Camera-type eye (tissue), 1 donor: ENCODE results near the gene ZNF823. TPM values are rescaled to one million over a fixed set of nuclear protein-coding genes. Genes with fewer than 3 reads are reported as not detected.

Experiments used
- total RNA-seq: library from RNA; depleted of rRNA; stranded (reverse); fragments of >200 nt; gene quantifications from one replicate; pipeline ENCODE4 v1.2.3, GENCODE V29; 2014

The ZNF823 gene
- total RNA-seq, result 16.1 TPM

DNA sequence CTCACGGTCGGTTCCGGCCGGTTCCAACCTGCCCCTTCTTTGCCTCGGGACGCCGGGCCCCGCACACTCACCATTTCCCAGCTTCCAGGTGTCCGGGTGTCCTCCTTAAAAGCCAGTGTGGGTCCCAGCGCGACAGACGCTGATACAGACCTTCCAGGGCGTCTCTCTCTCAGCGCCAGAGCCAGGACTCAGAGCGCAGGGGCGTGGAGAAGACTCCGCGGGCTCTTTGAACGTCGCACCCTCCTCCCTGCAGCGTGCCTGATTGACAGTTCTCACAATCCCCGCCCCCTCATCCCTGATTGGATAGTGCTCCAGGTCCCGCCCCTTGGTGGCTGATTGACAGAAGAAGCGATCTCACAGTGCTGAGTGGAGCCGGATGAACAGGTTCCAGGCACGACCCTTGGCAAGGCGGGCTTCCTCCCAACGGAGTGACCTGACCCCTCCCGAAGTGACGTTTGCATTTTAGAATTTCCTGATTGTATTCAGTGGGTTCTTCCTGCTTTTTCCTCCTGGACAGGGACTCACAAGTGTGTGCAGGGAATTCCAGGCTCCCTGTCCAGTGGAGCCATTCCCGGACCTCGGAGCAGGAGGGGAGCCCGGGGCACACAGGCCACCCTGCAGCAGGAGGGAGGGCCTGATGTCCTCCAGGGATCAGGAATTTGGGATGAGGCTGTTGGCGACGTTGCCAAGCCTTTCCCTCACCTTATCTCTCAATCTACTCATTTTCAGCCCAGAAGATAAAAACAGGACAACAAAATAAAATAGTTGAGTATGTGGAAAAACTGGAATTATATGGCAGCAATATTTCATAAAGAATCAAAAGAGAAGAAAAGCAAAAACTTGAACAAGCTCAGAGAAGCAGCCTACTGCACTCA, at the start of gene ZNF823:
ZNF823 (minus strand) TSS at position 201 of the 875 bp plus-strand sequence; CDS start at position 74, 127 bp downstream.

DNA sequence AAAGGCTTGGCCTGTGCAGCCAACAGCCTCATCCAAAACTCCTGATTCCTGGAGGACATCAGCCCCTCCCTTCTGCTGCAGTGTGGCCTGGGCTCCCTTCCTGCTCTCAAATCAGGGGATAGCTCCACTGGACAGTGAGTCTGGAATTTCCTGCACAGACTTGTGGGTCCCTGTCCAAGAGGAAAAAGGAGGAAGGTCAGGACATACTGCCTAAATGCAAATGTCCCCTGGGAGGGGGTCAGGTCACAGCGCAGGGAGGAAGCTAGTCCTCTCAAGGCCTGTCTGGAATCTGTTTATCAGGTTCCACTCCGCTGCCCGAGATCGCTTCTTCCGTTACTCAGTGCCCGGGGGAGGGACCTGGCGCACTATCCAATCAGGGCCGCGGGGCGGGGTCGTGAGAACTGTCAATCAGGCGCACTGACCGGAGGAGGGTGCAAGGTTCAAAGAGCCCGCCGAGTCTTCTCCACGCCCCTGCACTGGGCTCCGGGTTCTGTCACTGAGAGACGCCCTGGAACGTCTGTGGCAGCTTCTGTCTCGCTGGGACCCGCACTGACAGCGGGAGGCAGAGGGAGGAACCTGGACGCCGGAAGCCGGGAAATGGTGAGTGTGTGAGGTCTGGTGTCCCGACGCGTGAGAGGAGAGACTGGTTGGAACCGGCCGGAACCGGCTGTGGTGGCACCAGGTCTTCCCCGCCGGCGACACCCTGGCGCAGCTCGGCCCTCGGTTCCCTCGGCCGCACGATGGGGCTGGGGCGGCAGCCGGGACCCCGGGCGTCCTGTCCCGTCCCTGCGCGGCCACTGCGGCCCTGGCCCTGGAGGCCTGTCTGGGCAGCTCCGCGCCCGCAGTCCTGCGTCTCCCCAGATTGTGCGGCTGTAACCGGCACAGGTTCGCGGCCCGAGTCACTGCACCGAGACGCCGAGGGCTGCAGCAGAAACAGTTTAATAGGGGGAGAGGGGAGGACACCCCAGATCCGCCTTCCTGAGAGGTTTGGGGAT, 28.1 kb upstream of the ZNF823 start, which contains the start of gene ZNF441:
ZNF441 (plus strand) TSS at position 404 of the 995 bp plus-strand sequence; CDS start at position 598, 194 bp downstream.

Other genes starting within 250 kb of the ZNF823 start
- 12.9 TPM for gene ZNF653, start 233.1 kb downstream of the ZNF823 start, total RNA-seq
- gene ECSIT, start 209.8 kb downstream of the ZNF823 start, total RNA-seq, result 43.5 TPM
- gene CNN1, start 200.1 kb downstream of the ZNF823 start, total RNA-seq, result 43.3 TPM
- gene ELOF1, start 179.7 kb downstream of the ZNF823 start, total RNA-seq, result 23.4 TPM
- 16.7 TPM for gene ACP5, start 161.3 kb downstream of the ZNF823 start, total RNA-seq
- gene ZNF627, start 141.5 kb downstream of the ZNF823 start, total RNA-seq, result 56.4 TPM
- gene ZNF441, start 28.1 kb upstream of the ZNF823 start, total RNA-seq, result 36.7 TPM
- 26.3 TPM for gene ZNF491, start 59.6 kb upstream of the ZNF823 start, total RNA-seq
- 23.6 TPM for gene ZNF440, start 75.3 kb upstream of the ZNF823 start, total RNA-seq
- 43.3 TPM for gene ZNF439, start 109.8 kb upstream of the ZNF823 start, total RNA-seq
- gene ZNF69, start 148.8 kb upstream of the ZNF823 start, total RNA-seq, result 23.9 TPM
- 23.9 TPM for gene ZNF700, start 186.2 kb upstream of the ZNF823 start, total RNA-seq
- gene ZNF763, start 226.1 kb upstream of the ZNF823 start, total RNA-seq, result 15.9 TPM